Skeletal muscle tissue (tissue), 4 donors: ENCODE results near the gene FASN. TPM values are rescaled to one million over a fixed set of nuclear protein-coding genes. Genes with fewer than 3 reads are reported as not detected.
"Not testable (repeated sequence)": the region's sequence is repeated elsewhere in the genome, so short reads cannot be mapped to it uniquely, and the experiment has no call there.

ENCODE experiments used
- H3K27ac ChIP-seq: one replicate; pipeline ENCODE4 v1.7.0; 2013; ENCODE audit warnings: mild to moderate bottlenecking, low read depth, low read length, inconsistent platforms
- H3K27me3 ChIP-seq, 3 donors: one replicate each; pipeline ENCODE4 v1.7.0; 2013; ENCODE audit warnings: low read length in 3 of 3; ENCODE audit not compliant: control insufficient read depth in 3 of 3, insufficient read depth in 3 of 3
- H3K36me3 ChIP-seq, 3 donors: one replicate each; pipeline ENCODE4 v1.7.0; 2013; ENCODE audit warnings: low read length in 3 of 3; ENCODE audit not compliant: control insufficient read depth in 3 of 3, insufficient read depth in 3 of 3
- H3K4me1 ChIP-seq, 3 donors: one replicate each; pipeline ENCODE4 v1.7.0; 2013; ENCODE audit warnings: low read length in 3 of 3, mild to moderate bottlenecking in 3 of 3; ENCODE audit not compliant: control insufficient read depth in 3 of 3, insufficient read depth in 3 of 3
- H3K4me3 ChIP-seq, 3 donors: one replicate each; pipeline ENCODE4 v1.7.0; 2013; ENCODE audit warnings: low read length in 3 of 3
- H3K9ac ChIP-seq, 3 donors: one replicate each; pipeline ENCODE4 v1.7.0; 2013; ENCODE audit warnings: low read length in 3 of 3, mild to moderate bottlenecking in 3 of 3, moderate library complexity in 2 of 3, low read depth in 1 of 3
- H3K9me3 ChIP-seq, 3 donors: one replicate each; pipeline ENCODE4 v1.7.0; 2013; ENCODE audit warnings: low read length in 3 of 3; ENCODE audit not compliant: control insufficient read depth in 3 of 3
- total RNA-seq: library from RNA; depleted of rRNA; stranded (reverse); fragments of >200 nt; gene quantifications from one replicate; pipeline ENCODE4 v1.2.3, GENCODE V29; 2014
- donor health status: Osteomylitis.

Gene FASN
- total RNA-seq, 1 donor from 2014 or later: 26.1 TPM

DNA sequence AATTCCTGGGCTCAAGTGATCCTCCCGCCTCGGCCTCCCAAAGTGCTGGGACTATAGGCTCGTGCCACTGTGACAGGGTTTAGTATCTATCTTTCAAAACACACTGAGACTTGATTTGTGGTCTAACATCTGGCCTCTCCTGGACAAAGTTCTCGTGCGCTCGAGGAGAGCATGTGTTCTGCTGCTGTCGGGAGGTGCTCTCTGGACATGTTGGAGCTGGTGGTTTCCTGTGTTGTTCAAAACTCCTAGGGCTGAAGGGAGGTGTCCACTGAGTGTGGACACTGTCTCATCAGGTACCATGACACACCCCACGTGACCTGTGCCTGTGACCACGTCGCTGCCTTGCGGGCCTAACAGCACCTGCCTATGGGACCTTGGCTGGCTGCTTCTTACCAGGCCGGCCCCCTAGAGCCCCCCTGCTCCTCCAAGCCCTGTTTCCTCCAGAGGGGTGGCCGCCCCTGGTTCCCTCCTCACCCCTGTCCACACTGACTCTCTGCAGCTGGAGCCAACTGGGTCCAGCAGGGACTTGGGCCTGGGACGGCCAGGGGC lies 52.0 kb downstream of the FASN start:
- Histone ChIP-seq H3K36me3 (peaks cover 19 to 29% (median 21%) of the 10 kb centered on the region in 3 donors), H3K4me3 (no peak overlapping the region), H3K27me3 (no peaks in the 10 kb centered on the region), H3K4me1 (peaks cover 9 to 13% (median 9%) of the 10 kb centered on the region in 3 donors), H3K9me3 (no peaks in the 10 kb centered on the region), H3K9ac (no peak overlapping the region), H3K27ac (no peak overlapping the region)

GRCh38 chr17:82043507-82043906 lies 54.5 kb downstream of the FASN start:
- no peak overlapping the region for H3K4me3 ChIP-seq
- peaks cover 9 to 17% (median 12%) of the 10 kb centered on the region in 3 donors for H3K36me3 ChIP-seq
- no peaks in the 10 kb centered on the region for H3K9me3 ChIP-seq
- H3K9ac ChIP-seq: no peak overlapping the region
- no peaks in the 10 kb centered on the region for H3K4me1 ChIP-seq
- H3K27me3 ChIP-seq: no peaks in the 10 kb centered on the region
- H3K27ac ChIP-seq: no peak overlapping the region

DNA sequence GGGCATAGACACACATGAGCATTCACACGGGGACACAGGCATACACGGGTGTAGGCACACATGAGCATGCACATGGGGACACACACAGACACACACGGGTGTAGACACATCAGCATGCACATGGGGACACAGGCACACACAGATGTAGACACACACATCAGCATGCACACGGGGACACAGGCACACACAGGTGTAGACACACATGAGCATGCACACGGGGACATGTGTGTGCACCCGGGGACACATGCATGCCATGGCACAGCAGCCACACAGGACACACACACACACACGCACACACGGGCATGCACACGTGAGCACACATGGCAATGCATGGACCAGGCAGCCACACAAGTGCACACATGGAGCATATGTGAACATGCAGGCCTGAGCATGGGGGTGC lies 55.4 kb downstream of the FASN start:
- Histone ChIP-seq H3K36me3 (peaks cover 4 to 10% (median 7%) of the 10 kb centered on the region in 3 donors), H3K27ac (no peak overlapping the region), H3K4me3 (no peak overlapping the region), H3K27me3 (no peaks in the 10 kb centered on the region), H3K4me1 (peaks cover 4 to 5% (median 4%) of the 10 kb centered on the region in 3 donors), H3K9me3 (no peaks in the 10 kb centered on the region), H3K9ac (no peak overlapping the region)

DNA sequence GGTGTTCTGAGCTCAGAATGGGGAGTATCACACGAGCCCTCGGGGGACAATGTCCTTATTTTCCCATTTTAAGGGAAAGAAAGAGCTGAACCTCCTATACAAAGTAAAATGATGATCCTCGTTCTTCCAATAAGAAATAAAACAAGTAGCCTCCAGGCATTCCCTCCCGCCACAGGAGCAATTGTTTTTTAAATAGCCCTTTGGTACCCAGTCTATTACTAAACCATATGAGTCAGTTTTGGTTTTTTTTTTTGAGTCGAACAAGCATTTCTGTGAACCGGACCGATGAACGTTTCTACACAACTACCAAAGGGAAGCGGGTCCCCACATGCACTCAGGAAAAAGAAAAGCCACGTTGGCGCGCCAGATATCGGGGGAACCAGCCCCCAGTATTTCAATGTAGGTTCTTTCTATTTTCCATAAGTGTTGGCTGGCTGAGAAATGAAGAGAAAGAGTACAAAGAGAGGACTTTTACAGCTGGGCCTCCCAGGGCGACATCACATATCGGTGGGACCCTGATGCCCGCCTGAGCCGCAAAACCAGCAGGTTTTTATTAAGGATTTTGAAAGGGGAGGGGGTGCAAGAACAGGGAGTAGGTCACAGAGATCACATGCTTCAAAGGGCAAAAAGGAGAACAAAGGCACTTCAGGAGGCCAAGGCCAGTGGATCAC lies 56.8 kb downstream of the FASN start:
- no peak overlapping the region for H3K4me3 ChIP-seq
- H3K27ac ChIP-seq: no peak overlapping the region
- H3K27me3 ChIP-seq: no peaks in the 10 kb centered on the region
- H3K9ac ChIP-seq: no peak overlapping the region
- peaks cover 9 to 14% (median 11%) of the 10 kb centered on the region in 3 donors for H3K4me1 ChIP-seq
- no peaks in the 10 kb centered on the region for H3K9me3 ChIP-seq
- H3K36me3 ChIP-seq: no peaks in the 10 kb centered on the region

- H3K36me3 ChIP-seq: peaks cover 0 to 8% (median 7%) of the 10 kb centered on the region in 3 donors
- no peaks in the 10 kb centered on the region for H3K27me3 ChIP-seq
- no peak overlapping the region for H3K27ac ChIP-seq
- H3K9ac ChIP-seq: no peak overlapping the region
- H3K9me3 ChIP-seq: no peaks in the 10 kb centered on the region
- no peak overlapping the region for H3K4me3 ChIP-seq
- H3K4me1 ChIP-seq: peaks cover 14 to 24% (median 21%) of the 10 kb centered on the region in 3 donors
Observed at GRCh38 chr17:82039695-82040299, 58.2 kb downstream of the FASN start.

DNA sequence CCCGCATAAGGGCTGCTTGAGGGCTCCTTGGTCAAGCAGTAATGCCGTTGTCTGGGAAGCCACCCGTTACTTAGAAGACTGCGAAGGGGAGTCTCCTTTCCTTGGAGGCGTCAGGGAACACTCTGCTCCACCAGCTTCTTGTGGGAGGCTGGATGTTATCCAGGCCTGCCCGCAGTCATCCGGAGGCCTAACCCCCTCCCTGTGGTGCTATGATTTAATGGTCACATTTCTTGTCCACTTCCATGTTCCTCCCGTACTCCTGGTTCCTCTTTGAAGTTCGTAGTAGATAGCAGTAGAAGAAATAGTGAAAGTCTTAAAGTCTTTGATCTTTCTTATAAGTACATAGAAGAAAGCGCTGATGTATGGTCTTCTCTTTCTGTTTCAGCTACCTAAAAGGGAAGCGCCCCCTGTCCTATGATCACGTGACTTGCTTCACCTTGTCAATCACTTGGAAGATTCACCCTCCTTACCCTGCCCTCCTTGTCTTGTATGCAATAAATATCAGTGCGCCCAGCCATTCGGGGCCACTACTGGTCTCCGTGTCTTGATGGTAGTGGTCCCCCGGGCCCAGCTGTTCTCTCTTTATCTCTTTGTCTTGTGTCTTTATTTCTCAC lies 59.1 kb downstream of the FASN start:
- H3K27ac ChIP-seq: not testable (repeated sequence)

DNA sequence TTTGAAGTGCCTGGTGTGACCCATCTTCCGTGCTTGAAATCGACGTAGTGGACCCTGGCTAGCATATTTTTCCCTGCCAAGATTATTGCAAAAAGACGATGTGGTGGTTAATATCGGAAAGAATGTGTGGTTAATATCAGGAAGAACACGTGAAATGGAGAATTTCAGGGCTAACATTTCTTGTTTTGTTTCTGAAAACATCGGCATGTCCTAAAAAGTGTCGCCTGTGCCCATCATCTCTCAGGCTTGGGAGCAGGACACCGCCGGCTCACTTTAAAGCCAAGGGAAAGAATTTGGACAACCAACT lies 60.2 kb downstream of the FASN start:
- Histone ChIP-seq H3K9me3 (no peaks in the 10 kb centered on the region), H3K27ac (peak overlapping the region; percentile 96), H3K27me3 (peaks cover 0 to 8% (median 0%) of the 10 kb centered on the region in 3 donors), H3K4me1 (peaks cover 14 to 24% (median 23%) of the 10 kb centered on the region in 3 donors), H3K9ac (peak overlapping the region; percentile 56 to 73 (median 59)), H3K4me3 (peak overlapping the region; percentile 64 to 91 (median 70)), H3K36me3 (peaks cover 0 to 8% (median 7%) of the 10 kb centered on the region in 3 donors)

More for the DNA sequence above, 59.1 kb downstream of the FASN start:
- peaks cover 14 to 24% (median 23%) of the 10 kb centered on the region in 3 donors for H3K4me1 ChIP-seq
- H3K9me3 ChIP-seq, H3K27me3 ChIP-seq, H3K9ac ChIP-seq, H3K36me3 ChIP-seq, H3K4me3 ChIP-seq: not testable (repeated sequence)

DNA sequence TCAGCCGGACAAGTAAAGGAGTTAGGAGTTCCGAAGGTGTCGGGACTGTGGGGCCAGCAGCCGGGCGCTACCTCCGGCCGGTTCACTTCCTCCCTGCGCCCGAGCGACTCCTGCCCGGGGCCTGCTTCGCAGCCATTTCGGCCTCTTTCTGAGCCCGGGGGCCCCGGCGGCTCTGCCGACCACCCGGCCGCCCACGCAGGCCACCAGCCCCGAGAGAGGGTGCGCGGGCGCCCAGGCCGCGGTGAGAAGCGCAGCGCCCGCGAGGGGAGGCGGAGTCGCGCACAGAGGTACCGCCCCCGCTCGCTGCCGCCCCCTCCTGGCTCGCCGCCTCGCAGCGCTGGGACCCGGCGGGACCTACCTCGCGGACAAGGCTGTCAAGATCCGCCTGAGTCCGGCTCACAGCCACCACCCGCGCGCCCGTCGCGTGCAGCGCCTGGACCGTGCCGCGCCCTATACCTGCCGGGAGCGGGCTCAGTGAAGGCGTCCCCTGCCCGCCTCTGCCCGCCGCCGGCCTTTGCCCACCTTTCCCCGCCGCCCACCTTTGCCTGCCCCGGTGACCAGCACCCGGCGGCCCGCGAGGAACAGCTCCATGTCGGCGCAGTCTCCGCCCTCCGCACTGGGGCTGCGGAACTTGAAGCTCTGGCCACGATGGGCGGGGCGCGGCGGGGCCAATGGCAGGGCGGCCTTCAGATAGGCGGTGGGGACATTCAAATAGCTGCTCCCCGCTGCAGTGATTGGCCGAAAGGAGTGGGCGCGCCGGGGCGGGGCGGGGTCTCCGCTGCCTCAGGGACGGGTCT lies 60.7 kb downstream of the FASN start, which contains the start of gene DCXR:
Gene DCXR, minus strand, starts transcription at position 606 of the 797 bp plus-strand sequence. Its CDS starts 15 bp downstream, at position 591.
- peak within 1 kb of the TSS; percentile 96 for H3K27ac ChIP-seq
- peaks cover 14 to 26% (median 24%) of the 10 kb centered on the region in 3 donors for H3K4me1 ChIP-seq
- peak within 1 kb of the TSS; percentile 78 to 91 (median 88) for H3K4me3 ChIP-seq
- H3K27me3 ChIP-seq: peaks cover 3 to 14% (median 5%) of the 10 kb centered on the region in 3 donors
- peak within 1 kb of the TSS; percentile 73 to 93 (median 92) for H3K9ac ChIP-seq
- peaks cover 0 to 8% (median 7%) of the 10 kb centered on the region in 3 donors for H3K36me3 ChIP-seq
- H3K9me3 ChIP-seq: no peaks in the 10 kb centered on the region

DNA sequence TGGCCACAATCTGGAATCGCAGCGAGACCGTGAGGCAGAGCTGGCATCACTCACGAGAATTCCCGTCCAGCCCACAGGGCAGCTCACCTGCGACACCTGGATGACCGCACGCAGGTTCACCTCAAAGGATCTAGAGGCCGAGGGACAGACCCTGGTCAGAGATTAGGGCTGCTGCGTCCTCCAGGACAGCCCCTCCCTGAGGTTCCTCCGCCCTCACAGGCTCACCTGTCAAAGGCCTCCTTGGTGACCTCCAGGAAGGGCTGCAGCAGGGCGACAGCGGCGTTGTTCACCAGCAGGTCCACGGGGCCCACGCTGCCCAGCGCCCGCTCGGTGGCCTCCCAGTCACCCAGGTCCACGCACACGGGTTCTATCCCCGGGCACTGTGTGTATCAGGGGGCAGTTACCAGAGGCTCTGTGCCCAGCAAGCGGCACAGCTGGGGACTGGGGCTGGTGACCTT lies 61.4 kb downstream of the FASN start:
- peak overlapping the region; percentile 78 to 91 (median 88) for H3K4me3 ChIP-seq
- H3K27ac ChIP-seq: peak overlapping the region; percentile 96
- H3K4me1 ChIP-seq: peaks cover 14 to 29% (median 28%) of the 10 kb centered on the region in 3 donors
- peaks cover 0 to 8% (median 7%) of the 10 kb centered on the region in 3 donors for H3K36me3 ChIP-seq
- H3K9me3 ChIP-seq: no peaks in the 10 kb centered on the region
- peaks cover 6 to 18% (median 7%) of the 10 kb centered on the region in 3 donors for H3K27me3 ChIP-seq
- H3K9ac ChIP-seq: peak overlapping the region; percentile 73 to 93 (median 92)
